ENCODE data around the gene CPNE7.

CPNE7 gene

GRCh38 chr16:89575247-89576152 lies at the start of gene CPNE7:
TSS of gene CPNE7 (plus strand) at chr16:89575758. CDS start at chr16:89575898, 140 bp downstream.
- H3K9me3 ChIP-seq (ENCODE audit: control insufficient read depth, low read length): no peaks in the 10 kb centered on the region
- DNase-seq (ENCODE audit: low read depth): peak; percentile 57
- H3K9ac ChIP-seq (ENCODE audit: low read length): peak within 1 kb of the TSS; percentile 45
- no peaks in the 10 kb centered on the region for H3K36me3 ChIP-seq (ENCODE audit: control insufficient read depth, insufficient read depth, low read length, severe bottlenecking)
- peaks cover 3% of the 10 kb centered on the region for H3K4me1 ChIP-seq (ENCODE audit: control insufficient read depth, insufficient read depth, low read length)
- peak within 1 kb of the TSS; percentile 58 for H3K4me3 ChIP-seq (ENCODE audit: low read length)
- peaks cover 10% of the 10 kb centered on the region for H3K27me3 ChIP-seq (replicated peaks; ENCODE audit: control insufficient read depth, insufficient read depth, low read length)

DNA sequence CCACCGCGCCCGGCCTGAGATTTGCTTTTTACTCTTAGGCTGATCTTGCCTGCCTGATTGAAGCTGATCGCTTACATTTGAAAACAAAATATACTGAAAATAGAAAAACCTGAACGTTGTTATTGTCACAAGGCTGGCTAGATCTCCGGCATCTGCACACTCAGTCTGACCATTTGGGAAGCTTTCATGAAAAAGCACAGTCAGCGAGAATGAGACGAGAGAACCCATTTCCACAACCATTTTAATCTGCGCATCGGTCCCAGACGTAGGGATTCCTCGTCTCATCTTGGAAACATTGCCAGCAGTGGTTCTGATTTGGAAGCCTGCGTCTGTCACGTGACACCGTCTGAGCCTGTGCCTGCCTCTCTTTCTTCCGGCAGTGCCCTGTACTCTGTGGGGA lies 46.5 kb upstream of the CPNE7 start:
- DNase-seq (ENCODE audit: low read depth): no peak
- Histone ChIP-seq H3K9ac (ENCODE audit: low read length) (no peak overlapping the region), H3K9me3 (ENCODE audit: control insufficient read depth, low read length) (no peaks in the 10 kb centered on the region), H3K36me3 (ENCODE audit: control insufficient read depth, insufficient read depth, low read length, severe bottlenecking) (peaks cover 90% of the 10 kb centered on the region), H3K4me1 (ENCODE audit: control insufficient read depth, insufficient read depth, low read length) (peaks cover 2% of the 10 kb centered on the region), H3K4me3 (ENCODE audit: low read length) (no peak overlapping the region), H3K27me3 (replicated peaks; ENCODE audit: control insufficient read depth, insufficient read depth, low read length) (no peaks in the 10 kb centered on the region)

DNA sequence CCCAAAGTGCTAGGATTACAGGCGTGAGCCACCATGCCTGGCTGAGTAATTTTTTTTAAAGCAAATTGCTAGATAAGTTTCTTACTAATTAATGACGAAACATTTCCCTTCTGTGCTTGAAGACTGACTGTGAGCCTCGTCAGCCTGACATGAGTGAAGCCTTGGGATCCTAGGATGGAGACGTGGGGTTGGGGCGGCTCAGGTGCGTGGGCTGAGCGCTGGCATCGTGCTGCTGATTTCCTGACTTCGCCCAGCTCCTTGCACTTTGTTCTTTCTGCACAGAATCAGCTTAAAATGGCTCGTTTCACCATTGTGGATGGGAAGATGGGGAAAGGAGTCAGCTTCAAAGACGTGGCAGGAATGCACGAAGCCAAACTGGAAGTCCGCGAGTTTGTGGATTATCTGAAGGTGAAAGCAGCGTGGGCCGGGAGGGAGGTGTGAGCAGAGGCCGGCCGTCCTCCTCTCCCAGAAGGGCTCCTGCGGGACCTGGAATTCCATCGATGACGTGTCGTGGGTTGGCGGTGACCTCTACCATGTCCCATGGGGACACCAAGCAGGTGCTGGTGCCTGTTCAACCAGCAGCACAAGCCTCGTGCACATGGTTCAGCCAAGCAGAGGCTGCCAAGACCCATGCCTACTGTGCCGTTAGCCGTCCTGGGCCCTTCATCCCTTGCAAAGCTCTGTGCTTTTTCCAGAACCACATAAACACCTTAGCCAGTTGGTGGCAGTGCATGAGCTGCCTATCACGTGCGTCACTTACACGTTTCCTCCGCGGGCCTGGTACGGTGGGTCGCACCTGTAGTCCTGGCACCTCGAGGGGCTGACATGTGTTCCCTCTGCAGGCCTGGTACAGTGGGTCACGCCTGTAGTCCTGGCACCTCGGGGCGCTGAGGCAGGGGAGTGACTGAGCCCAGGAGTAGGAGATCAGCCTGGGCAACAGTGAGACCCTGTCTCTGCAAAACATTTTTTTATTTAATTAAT lies 44.9 kb upstream of the CPNE7 start:
- peaks cover 85% of the 10 kb centered on the region for H3K36me3 ChIP-seq (ENCODE audit: control insufficient read depth, insufficient read depth, low read length, severe bottlenecking)
- H3K9me3 ChIP-seq (ENCODE audit: control insufficient read depth, low read length): no peaks in the 10 kb centered on the region
- H3K9ac ChIP-seq (ENCODE audit: low read length): no peak overlapping the region
- H3K4me1 ChIP-seq (ENCODE audit: control insufficient read depth, insufficient read depth, low read length): peaks cover 10% of the 10 kb centered on the region
- no peaks in the 10 kb centered on the region for H3K27me3 ChIP-seq (replicated peaks; ENCODE audit: control insufficient read depth, insufficient read depth, low read length)
- no peak for DNase-seq (ENCODE audit: low read depth)
- no peak overlapping the region for H3K4me3 ChIP-seq (ENCODE audit: low read length)

GRCh38 chr16:89531821-89532526 lies 43.6 kb upstream of the CPNE7 start:
- H3K27me3 ChIP-seq (replicated peaks; ENCODE audit: control insufficient read depth, insufficient read depth, low read length): no peaks in the 10 kb centered on the region
- no peak overlapping the region for H3K9ac ChIP-seq (ENCODE audit: low read length)
- peaks cover 77% of the 10 kb centered on the region for H3K36me3 ChIP-seq (ENCODE audit: control insufficient read depth, insufficient read depth, low read length, severe bottlenecking)
- H3K4me1 ChIP-seq (ENCODE audit: control insufficient read depth, insufficient read depth, low read length): peaks cover 10% of the 10 kb centered on the region
- DNase-seq (ENCODE audit: low read depth): no peak
- no peak overlapping the region for H3K4me3 ChIP-seq (ENCODE audit: low read length)
- H3K9me3 ChIP-seq (ENCODE audit: control insufficient read depth, low read length): no peaks in the 10 kb centered on the region

GRCh38 chr16:89534252-89534756 lies 41.3 kb upstream of the CPNE7 start:
- no peaks in the 10 kb centered on the region for H3K27me3 ChIP-seq (replicated peaks; ENCODE audit: control insufficient read depth, insufficient read depth, low read length)
- peaks cover 83% of the 10 kb centered on the region for H3K36me3 ChIP-seq (ENCODE audit: control insufficient read depth, insufficient read depth, low read length, severe bottlenecking)
- peaks cover 10% of the 10 kb centered on the region for H3K4me1 ChIP-seq (ENCODE audit: control insufficient read depth, insufficient read depth, low read length)
- H3K4me3 ChIP-seq (ENCODE audit: low read length): no peak overlapping the region
- DNase-seq (ENCODE audit: low read depth): peak; percentile 38
- peak overlapping the region; percentile 24 for H3K9ac ChIP-seq (ENCODE audit: low read length)
- H3K9me3 ChIP-seq (ENCODE audit: control insufficient read depth, low read length): no peaks in the 10 kb centered on the region

DNA sequence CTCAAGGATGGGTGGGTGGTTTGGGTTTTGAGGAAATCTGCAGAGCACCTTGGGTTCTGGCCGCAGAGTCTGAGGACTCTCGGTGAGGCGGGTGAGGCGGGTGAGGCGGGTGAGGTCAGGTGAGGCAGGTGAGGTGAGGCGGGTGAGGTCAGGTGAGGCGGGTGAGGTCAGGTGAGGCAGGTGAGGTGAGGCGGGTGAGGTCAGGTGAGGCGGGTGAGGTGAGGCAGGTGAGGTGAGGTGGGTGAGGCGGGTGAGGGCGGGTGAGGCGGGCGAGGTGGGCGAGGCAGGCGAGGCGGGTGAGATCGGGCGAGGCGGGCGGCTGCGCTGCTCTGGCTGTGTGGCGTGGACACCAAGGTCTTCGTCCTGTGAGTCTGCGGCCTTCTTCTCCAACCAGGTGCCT lies 39.2 kb upstream of the CPNE7 start:
- DNase-seq (ENCODE audit: low read depth): no peak
- H3K9ac ChIP-seq (ENCODE audit: low read length): no peak overlapping the region
- no peaks in the 10 kb centered on the region for H3K9me3 ChIP-seq (ENCODE audit: control insufficient read depth, low read length)
- peaks cover 84% of the 10 kb centered on the region for H3K36me3 ChIP-seq (ENCODE audit: control insufficient read depth, insufficient read depth, low read length, severe bottlenecking)
- no peaks in the 10 kb centered on the region for H3K27me3 ChIP-seq (replicated peaks; ENCODE audit: control insufficient read depth, insufficient read depth, low read length)
- H3K4me1 ChIP-seq (ENCODE audit: control insufficient read depth, insufficient read depth, low read length): peaks cover 10% of the 10 kb centered on the region
- H3K4me3 ChIP-seq (ENCODE audit: low read length): no peak overlapping the region

DNA sequence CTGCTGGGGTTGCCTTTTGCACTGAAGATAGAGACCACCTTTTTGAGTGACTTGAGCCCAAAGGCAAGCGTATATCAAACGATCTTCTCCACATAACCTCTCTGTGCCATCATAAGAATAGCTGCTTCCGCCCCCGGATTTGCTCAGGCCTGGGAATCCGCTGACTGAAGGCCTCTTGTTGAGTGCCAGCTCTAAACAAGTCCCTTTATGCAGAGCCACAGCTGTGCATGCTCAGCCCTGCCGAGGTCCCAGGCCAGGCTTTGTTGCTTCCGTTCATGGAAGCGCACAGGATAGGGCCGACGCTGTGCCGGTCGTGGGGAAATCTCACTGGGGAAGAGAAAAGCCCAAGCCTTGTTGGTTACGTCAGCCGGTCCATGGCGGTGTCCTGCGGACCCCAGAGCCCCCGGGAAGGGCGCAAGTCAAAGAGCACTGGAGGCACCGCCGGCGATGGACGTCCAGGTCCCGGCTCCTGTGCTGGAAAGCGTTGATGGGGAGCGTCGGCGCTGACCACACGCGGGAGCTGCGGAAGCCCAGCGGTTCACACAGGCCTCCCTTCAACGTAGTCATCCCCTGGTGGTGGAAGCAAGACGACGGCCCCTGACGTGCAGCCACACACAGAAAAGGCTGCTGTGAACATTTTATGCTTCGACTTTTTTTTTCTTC lies 38.5 kb upstream of the CPNE7 start:
- Histone ChIP-seq H3K9me3 (ENCODE audit: control insufficient read depth, low read length) (no peaks in the 10 kb centered on the region), H3K4me3 (ENCODE audit: low read length) (no peak overlapping the region), H3K9ac (ENCODE audit: low read length) (no peak overlapping the region), H3K36me3 (ENCODE audit: control insufficient read depth, insufficient read depth, low read length, severe bottlenecking) (peaks cover 83% of the 10 kb centered on the region), H3K4me1 (ENCODE audit: control insufficient read depth, insufficient read depth, low read length) (peaks cover 10% of the 10 kb centered on the region), H3K27me3 (replicated peaks; ENCODE audit: control insufficient read depth, insufficient read depth, low read length) (no peaks in the 10 kb centered on the region)
- no peak for DNase-seq (ENCODE audit: low read depth)

GRCh38 chr16:89537549-89537925 lies 38.0 kb upstream of the CPNE7 start:
- peaks cover 10% of the 10 kb centered on the region for H3K4me1 ChIP-seq (ENCODE audit: control insufficient read depth, insufficient read depth, low read length)
- DNase-seq (ENCODE audit: low read depth): no peak
- peaks cover 78% of the 10 kb centered on the region for H3K36me3 ChIP-seq (ENCODE audit: control insufficient read depth, insufficient read depth, low read length, severe bottlenecking)
- H3K9ac ChIP-seq (ENCODE audit: low read length): no peak overlapping the region
- H3K9me3 ChIP-seq (ENCODE audit: control insufficient read depth, low read length): no peaks in the 10 kb centered on the region
- H3K27me3 ChIP-seq (replicated peaks; ENCODE audit: control insufficient read depth, insufficient read depth, low read length): no peaks in the 10 kb centered on the region
- no peak overlapping the region for H3K4me3 ChIP-seq (ENCODE audit: low read length)

GRCh38 chr16:89538286-89538685 lies 37.3 kb upstream of the CPNE7 start:
- H3K4me3 ChIP-seq (ENCODE audit: low read length): no peak overlapping the region
- H3K4me1 ChIP-seq (ENCODE audit: control insufficient read depth, insufficient read depth, low read length): peaks cover 10% of the 10 kb centered on the region
- no peak for DNase-seq (ENCODE audit: low read depth)
- no peaks in the 10 kb centered on the region for H3K27me3 ChIP-seq (replicated peaks; ENCODE audit: control insufficient read depth, insufficient read depth, low read length)
- no peak overlapping the region for H3K9ac ChIP-seq (ENCODE audit: low read length)
- no peaks in the 10 kb centered on the region for H3K9me3 ChIP-seq (ENCODE audit: control insufficient read depth, low read length)
- peaks cover 71% of the 10 kb centered on the region for H3K36me3 ChIP-seq (ENCODE audit: control insufficient read depth, insufficient read depth, low read length, severe bottlenecking)

DNA sequence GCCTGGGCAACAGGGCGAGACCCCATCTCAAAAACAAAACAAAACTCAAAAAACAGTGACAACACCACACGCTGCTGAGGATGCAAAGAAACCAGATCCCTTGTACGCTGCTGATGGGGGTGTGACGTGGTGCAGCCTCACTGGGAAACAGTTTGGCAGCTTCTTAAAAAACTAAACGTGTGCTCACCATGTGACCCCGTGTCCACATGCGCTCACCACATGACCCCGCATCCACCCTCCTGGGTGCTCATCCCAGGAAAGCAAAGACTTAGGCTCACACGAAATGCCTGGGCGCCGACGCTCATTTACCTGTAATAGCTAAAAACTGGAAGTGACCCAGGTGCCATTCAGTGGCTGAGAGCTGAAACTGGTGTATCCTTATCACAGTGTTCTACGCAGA lies 35.0 kb upstream of the CPNE7 start:
- Histone ChIP-seq H3K9me3 (ENCODE audit: control insufficient read depth, low read length) (no peaks in the 10 kb centered on the region), H3K4me1 (ENCODE audit: control insufficient read depth, insufficient read depth, low read length) (no peaks in the 10 kb centered on the region), H3K9ac (ENCODE audit: low read length) (no peak overlapping the region), H3K4me3 (ENCODE audit: low read length) (no peak overlapping the region), H3K27me3 (replicated peaks; ENCODE audit: control insufficient read depth, insufficient read depth, low read length) (no peaks in the 10 kb centered on the region), H3K36me3 (ENCODE audit: control insufficient read depth, insufficient read depth, low read length, severe bottlenecking) (peaks cover 71% of the 10 kb centered on the region)
- no peak for DNase-seq (ENCODE audit: low read depth)

Measured in adipocyte (in vitro differentiated cells).